GM11168 (cell line): ENCODE measurements around the gene GMDS.

Experiments
- in situ Hi-C: fragments of 300-500 bp; cut with MboI; formaldehyde crosslinking; loops from one replicate; pipeline ENCODE4 v1.12.0; 2022; ENCODE audit warnings: low sequenced_read_pairs; ENCODE audit not compliant: unreplicated experiment

The GMDS gene

DNA sequence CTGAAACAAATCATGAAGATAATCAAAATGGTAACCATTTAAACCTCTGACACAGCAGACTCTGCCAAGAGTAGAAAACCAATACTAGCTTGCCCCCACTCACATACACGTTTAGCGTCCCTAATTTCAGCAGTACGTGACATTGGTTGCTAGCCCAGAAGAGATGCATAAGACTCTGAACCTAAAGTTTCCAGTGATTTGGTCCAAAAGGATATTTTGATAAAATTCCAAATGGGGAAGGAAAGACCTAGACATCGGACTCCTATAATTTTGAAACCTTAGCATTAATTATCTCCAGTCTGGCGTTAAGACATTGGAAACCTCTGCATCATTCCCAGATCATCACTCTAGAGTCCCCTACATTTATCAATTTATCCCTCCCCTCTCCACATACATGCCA, 98.1 kb downstream of the GMDS start:
- in situ Hi-C loops, result no loop called here

DNA sequence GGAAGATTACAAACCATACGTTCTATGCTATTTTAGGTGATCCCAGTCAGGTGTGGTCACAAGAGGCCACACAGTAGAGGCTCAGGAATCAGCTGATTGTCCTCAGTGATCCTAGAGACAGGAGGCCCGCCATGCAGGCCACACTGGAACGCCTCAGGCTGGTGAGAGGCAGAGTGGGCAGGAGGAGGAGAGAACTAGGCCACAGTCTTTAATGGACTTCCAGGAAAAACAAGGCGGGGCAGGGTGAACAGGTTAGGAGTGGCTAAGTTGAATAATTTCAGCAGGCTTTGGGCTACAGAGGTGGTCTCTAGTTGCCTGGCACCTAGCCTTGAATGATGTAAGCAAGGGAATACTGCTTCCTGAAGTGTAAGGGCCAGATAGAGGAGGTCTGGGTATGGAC, 101.2 kb downstream of the GMDS start:
- in situ Hi-C loops, result no loop called here

DNA sequence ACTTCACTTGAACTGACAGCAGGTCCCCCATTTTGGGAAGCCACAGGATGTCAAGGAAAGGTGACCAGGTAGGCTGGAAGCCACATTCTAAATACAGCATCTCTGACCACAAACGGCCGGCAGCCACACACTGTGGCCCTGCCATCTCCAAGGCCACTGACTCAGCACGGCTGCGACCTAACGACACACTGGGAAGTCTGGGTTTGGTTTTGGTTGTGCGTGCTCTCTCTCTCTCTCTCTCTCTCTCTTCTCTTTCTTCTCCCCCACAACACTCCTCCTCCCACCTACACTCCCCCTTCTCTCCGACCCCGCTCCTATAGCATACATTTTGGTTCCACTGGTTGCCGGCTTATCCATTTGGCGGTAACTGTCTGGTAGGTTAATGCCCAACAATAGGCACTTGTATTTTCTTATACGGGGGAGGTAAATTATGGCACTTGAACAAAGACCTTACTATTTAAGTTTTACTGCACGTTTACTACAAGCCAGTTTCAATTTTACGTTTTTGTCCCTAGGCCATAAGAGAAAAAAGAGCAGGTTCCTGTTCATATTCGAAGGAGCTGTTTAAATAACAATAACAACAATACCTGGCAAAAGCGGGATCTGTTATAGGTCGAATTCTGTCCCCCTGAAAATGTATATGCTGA, 103.6 kb downstream of the GMDS start:
- in situ Hi-C loops, result no loop called here

DNA sequence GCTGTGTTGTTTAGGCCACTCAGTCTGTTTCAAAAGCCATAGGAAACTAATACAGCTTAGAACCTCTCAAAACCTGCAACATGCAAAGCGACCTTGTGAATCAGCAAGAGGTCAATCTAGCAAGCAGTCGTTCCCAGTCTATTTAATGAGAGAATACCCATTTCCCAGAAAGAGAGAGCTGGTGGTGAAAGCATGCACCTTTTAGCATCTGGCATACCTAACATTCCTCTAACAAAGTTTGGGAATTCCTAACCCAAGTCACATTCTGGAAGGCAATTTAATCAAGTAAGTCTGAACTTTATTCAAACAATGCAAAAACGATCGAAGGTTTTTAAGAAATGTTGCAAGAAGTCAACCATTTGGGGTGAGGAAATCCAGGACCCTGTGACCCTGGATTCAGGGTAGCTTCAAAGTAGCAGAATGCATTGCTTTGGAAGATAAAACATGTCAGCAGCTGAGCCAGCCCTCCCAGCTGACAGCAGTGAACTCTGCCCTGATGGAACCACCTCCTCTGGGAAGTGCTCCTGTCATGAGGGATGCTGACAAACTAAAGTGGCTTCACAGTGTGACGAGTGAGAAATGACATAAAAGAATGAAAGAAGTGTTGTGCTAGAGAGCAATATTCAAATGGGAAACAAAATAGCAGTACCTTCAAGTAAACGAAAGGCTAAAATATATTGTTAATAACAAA, 104.8 kb downstream of the GMDS start:
- in situ Hi-C loops, result no loop called here

DNA sequence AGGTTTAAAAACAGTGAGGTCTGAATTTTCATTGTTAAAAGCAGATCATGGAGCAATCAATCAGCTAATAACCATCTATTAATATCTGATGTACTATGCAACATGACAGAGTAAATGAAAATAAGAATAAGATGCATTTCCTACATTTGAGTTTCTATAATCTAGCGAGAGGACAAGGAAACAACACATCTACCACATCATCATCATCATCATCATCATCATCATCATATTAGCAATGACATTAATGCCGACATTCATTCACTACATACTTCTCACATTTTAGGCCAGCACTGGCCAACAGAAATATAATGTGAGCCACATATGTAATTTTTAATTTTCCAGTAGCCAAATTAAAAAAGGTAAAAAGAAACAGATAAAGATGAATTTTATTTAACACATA, 110.0 kb downstream of the GMDS start:
- in situ Hi-C loops, result no loop called here

DNA sequence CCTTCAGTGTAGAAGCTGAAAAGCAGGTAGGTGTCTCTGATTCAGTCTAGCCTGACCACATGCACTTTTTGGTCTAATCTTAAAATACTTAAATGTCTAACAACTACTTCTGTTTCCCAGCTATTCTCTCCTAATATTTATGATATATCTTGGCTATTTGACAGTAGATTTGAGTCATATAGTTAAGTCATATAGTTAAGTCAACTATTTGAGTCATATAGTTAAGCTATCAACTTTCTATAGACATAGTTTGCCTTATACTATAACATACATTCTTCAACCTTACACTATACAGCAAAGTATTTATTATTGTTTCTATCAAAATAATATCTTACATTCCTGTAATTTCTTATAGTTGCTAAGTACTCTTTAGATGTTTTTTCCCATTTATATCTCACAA, 110.9 kb downstream of the GMDS start:
- in situ Hi-C loops, result no loop called here

DNA sequence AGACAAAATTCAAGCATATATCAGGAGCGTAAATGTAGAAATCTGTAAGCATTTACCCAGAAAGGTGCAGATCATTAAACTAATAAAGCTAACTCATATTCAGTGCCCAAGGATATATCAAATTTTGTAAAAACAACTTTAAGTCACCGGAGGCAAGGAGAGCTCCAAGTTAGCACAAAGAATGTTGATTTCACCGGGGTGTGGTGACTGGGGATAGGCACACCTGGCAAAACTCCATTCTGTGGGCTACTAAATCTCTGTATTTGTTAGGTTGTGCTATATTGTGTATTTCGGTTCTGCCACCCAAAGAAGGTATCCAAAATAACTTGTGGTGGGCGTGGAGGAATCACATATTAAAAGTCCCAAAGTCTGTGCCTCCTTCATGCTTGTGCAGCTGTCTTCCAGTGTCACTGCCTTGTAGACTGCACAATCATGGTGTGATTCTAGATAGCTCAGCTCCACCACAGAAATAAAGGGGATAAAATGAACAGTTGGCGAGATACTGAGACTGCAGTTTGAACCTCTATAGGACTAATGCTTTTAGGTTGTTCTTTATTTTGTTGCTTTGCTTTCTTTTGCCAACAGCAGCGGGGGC, 111.6 kb downstream of the GMDS start:
- in situ Hi-C loops, result no loop called here

DNA sequence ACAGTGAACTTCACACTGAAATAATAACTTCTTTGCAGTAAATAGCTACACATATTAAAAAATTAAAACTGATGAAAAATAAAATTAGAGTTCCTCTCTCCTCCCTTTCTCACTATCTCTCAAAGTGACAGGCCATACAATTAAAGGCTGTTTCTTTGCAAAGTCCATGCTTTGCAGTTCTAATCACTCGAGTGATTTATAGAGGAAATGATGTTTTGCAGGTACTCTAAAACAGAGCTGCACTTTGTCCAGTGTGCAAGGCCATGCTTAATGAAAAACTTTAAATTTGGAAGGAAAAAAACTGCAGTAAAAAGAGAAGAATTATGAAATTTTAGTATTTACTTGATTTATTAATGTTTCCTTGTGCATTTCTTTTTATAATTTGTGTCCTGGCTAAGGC, 112.5 kb downstream of the GMDS start:
- in situ Hi-C loops, result no loop called here

DNA sequence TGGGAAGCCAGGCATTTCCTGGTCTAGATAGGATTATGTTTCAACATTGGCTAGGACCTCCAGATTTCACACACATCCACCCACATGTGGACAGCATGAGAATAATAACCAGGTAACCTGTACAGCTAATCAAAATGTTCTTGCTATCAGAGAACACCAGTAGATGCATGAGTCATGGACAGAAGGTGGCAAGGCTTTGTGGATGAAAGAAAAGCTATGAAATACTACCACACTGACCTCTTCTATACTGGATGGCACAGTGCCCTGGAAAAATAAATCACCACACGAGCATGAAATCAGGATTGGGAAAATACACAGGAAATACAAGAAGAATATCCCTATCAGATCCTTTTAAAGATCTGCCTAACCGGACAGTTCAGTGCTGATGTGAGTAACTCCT, 113.0 kb downstream of the GMDS start:
- in situ Hi-C loops, result no loop called here

DNA sequence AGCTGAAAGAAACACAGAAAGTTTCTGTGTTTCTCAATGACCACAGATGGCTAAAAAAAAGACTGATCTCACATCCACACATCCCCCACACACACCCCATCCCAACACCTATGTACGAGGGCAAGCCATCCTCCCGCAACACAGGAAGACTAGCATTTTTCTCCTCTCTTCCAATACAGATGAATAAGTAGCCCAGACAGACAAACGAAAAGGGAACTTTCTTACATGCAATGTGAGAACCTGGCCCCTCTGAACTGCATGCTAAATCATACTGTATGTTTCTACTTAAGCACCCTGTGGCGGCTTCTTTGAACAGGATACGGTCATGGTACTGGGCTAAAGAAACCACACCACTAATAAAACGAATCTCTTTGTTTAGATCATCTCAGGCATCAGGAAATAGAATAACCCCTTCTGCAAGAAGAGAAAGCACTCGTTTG, 116.2 kb downstream of the GMDS start:
- in situ Hi-C loops, result loop anchor here (10.0 kb wide), 1 partner anchor 56 kb away; no protein-coding TSS in a partner anchor

DNA sequence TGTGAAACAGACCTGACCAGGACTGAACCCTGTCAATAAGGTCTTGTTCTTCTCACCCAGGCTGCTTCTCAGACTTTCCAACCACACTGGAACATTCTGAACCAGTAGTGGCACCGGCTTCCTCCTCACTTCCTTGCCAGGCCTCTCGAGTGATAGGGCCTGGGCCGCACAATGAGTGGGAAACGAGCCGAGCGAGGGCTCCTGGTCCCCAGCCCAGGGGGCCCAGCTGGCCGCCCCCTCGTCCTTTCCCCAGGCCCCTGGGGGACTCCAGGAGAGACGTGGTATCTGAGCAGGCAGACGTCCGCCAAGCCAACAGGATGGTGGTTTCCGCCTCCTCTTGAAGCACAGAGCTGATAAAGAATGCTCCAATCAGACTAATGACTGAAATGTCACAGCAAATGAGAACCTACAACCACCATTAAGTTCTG, 117.9 kb downstream of the GMDS start:
- in situ Hi-C loops, result loop anchor here (10.0 kb wide), 1 partner anchor 57 kb away; no protein-coding TSS in a partner anchor

DNA sequence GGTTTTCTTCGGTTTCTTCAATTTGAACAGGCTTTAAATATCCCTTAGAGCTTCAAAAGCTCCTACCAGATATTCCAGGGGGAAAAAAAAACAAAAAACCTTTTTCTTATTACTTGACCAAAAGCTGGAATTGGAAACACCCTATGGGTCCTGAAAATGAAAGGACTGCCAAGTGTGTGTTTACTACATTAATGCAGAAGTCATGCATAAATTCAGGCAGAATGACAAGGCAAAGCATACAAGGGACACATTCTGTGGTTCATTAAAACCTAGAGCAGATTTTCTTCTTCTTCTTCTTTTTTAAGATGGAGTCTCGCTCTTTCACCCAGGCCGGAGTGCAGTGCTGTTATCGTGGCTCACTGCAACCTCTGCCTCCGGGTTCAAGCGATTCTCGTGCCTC, 119.1 kb downstream of the GMDS start:
- in situ Hi-C loops, result loop anchor here (10.0 kb wide), 1 partner anchor 58 kb away; no protein-coding TSS in a partner anchor

DNA sequence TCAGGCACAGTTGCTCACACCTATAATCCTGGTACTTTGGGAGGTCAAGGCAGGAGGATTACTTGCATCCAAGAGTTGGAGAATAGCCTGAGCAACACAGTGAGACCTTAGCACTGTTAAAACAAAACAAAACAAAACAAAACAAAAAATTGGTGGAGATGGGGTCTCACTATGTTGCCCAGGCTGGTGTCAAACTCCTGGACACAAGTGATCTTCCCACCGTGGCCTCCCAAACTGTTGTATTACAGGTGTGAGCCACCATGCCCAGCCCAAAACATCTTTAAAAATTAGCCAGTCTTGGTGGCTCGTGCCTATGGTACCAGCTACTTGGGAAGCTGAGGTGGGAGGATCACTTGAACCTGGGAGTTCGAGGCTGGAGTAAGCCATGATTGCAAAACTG, 120.2 kb downstream of the GMDS start:
- in situ Hi-C loops, result loop anchor here (10.0 kb wide), 1 partner anchor 60 kb away; no protein-coding TSS in a partner anchor

DNA sequence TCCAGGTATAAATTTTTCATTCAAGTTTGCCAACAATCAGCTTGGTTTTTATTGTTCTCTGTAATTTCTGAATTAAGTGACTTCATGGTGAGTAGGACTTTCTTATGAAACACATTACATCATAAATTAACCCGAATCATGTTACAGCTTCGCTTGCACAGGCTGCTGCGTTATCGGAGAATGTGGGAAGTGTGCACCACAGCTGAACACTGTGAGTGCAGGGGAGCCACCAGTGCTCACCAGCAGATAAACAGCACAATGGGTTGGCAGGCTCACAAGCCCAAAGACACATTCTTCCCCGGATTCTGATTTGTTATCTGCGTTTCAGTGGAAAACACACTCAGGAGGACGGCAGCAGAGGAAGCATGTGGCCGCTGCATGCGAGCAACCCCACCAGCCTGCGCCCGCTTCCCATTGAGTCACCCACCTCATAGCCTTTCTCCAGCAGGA, 121.1 kb downstream of the GMDS start:
- in situ Hi-C loops, result loop anchor here (10.0 to 25.0 kb wide), 2 partner anchors 61 to 512 kb away; partner anchors contain the start of gene FOXC1

DNA sequence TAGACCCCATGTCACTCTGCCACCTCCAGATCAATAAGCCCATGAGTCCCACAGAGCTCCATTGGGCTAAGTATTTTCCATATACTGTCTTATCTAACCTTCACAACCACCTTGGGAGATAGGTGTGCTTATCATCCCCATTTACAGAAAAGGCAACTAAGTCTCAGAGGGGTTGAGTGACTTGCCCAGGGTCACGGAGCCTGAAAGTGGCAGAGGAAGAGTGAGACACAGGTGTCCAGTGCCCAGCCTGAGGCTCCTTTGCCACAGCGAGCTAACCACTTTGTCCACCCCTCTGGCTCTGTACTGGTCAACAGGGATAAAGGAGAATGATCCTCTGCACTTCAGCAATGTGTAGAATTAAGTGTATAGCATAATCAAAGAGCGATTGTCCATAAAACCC, 124.5 kb downstream of the GMDS start:
- in situ Hi-C loops, result loop anchor here (10.0 to 25.0 kb wide), 2 partner anchors 64 to 509 kb away; partner anchors contain the start of gene FOXC1

DNA sequence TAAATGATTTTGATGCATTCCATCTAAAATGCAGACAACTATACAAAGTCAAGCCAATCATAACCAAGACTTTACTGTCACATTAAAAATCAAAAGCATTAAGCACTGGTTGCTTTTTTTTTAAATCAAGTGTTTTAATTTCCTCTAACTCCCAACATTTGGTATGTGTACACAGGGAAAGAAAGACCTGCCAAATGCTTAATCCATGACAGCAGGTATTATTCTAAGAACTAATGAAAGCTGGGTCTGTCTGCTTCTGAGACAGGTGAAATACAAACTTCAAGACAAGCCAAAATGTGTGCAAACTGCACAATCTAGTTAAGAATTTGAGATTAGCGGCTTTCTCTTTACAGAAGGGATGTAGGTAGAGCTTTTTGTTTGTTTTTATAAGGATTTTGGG, 126.1 kb downstream of the GMDS start:
- in situ Hi-C loops, result loop anchor here (25.0 kb wide), 1 partner anchor 507 kb away; the partner anchor contains the start of gene FOXC1

DNA sequence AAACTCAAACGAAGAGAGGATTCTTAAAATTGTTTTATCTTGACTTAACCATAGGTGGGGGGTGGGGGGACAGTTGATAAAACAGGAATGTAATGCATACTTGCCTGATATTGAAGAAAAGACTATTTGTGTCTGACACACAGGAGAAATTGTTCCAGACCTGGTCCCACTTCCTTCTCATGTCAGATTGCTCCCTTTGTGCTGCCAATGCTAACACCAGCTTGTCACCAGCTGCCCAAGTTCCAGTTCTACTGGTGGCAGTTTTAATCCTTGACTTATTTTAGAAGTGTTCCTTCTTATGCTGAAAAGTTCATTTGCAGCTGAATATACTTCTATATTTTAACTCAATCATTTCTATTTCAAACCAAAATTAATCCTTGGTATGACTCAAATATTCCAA, 127.3 kb downstream of the GMDS start:
- in situ Hi-C loops, result loop anchor here (25.0 kb wide), 1 partner anchor 506 kb away; the partner anchor contains the start of gene FOXC1

DNA sequence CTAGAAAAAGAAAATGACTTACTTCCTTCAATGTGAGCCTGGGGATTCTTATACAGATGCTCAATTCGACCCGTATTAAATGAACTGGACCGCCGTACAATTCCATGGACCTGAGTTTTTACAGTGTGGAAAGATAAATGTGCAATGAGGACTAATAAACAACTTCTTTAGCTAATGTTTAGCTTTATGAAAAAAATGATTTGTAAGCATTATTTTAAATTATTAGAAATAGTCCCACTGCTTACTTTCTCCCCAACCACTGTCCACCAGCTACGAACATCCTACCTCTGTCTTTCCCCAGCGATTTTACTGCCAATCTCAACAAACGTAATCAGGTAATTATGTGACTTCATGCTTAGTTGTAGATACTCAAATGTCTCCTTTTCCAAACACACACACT, 128.0 kb downstream of the GMDS start:
- in situ Hi-C loops, result loop anchor here (25.0 kb wide), 1 partner anchor 505 kb away; the partner anchor contains the start of gene FOXC1

DNA sequence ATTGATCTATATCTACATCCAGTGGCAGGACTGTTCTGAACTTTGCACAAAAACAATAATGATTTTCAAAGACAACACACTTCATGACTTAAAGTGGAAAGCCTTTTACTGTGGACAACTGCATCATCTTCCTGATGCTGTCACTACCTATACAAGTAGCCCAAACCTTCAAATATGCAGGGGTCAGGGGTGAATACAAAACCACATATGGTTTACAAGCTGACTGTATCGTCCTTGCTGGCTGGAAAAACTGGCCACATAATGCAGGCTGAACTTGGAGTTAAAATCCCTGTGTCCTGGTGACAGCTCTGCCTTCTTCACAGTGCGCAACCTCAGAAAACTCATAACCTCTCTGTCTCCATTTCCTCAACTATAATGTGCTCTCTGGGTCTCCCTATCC, 128.9 kb downstream of the GMDS start:
- in situ Hi-C loops, result loop anchor here (25.0 kb wide), 1 partner anchor 504 kb away; the partner anchor contains the start of gene FOXC1

DNA sequence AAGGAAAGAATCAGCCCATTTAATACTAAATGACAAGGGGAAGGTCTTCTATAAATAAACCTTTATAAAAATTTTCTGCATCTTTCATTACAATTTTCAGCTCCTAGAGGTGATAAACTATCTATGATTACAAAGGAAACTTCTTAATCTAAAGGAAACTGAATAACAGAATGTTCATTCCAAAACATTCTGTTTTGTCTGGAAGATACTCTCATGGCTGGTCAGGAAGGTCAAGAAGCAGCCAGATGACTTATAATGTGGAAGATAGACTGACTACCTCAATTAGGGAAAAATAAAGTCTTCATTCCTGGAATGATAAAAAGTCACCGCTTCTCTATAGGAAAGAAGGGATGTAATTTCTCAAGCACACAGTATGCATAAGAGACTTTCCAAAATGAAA, 131.3 kb downstream of the GMDS start:
- in situ Hi-C loops, result loop anchor here (25.0 kb wide), 1 partner anchor 502 kb away; the partner anchor contains the start of gene FOXC1
